ENCODE results near the gene PAN3. TPM values are rescaled to one million over a fixed set of nuclear protein-coding genes. Genes with fewer than 3 reads are reported as not detected.

PAN3 gene
- total and polyA plus RNA-seq, 2 of the 8 experiments (the other 6 are each of a cell fraction or from before 2014, with no cell fraction given) = 12.7 to 39.3 TPM

DNA sequence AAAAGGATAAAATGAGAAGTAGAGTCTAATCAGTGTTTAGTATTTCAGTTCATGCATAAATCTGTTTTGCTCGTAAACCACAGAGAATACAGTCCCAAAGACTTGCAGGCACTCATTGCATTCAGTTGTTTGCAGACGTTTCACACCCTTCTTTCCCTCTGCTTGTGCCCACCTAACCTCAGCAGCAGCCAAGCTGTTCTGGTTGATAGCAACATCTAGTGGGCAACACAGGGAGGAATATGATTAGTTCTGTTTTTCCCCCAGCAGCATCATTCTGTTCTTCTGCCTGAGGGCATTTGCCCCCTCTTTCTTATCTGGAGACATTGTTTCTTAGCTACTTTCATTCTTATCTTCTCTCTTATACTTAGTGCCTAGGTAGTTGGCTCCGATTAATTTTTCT lies 135.6 kb downstream of the PAN3 start:
- no peak overlapping the region for H3K4me3 ChIP-seq (ENCODE audit: extremely low read depth in 1 of 4, insufficient read depth in 2 of 4, low read depth in 3 of 4, low read length in 4 of 4)
- TF ChIP-seq RAD21 (IDR thresholded peaks at IDR 0.05 in 1 of 2, conservative IDR thresholded peaks at IDR 0.05 in 1 of 2; ENCODE audit: low read depth in 2 of 2, low read length in 2 of 2) (peak; percentile 73 to 80), JUN (IDR thresholded peaks at IDR 0.05; ENCODE audit: low read depth, low read length) (no peak), TEAD4 (IDR thresholded peaks at IDR 0.05; ENCODE audit: low read depth, low read length) (no peak)
- TF ChIP-seq, protein P1, sequence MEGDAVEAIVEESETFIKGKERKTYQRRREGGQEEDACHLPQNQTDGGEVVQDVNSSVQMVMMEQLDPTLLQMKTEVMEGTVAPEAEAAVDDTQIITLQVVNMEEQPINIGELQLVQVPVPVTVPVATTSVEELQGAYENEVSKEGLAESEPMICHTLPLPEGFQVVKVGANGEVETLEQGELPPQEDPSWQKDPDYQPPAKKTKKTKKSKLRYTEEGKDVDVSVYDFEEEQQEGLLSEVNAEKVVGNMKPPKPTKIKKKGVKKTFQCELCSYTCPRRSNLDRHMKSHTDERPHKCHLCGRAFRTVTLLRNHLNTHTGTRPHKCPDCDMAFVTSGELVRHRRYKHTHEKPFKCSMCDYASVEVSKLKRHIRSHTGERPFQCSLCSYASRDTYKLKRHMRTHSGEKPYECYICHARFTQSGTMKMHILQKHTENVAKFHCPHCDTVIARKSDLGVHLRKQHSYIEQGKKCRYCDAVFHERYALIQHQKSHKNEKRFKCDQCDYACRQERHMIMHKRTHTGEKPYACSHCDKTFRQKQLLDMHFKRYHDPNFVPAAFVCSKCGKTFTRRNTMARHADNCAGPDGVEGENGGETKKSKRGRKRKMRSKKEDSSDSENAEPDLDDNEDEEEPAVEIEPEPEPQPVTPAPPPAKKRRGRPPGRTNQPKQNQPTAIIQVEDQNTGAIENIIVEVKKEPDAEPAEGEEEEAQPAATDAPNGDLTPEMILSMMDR (IDR thresholded peaks at IDR 0.05; ENCODE audit: control extremely low read depth in 1 of 3, insufficient read depth in 1 of 3, low read depth in 1 of 3, low read length in 3 of 3) = peak; percentile 17 to 54 (median 30); a peak in 3 of 4 replicates
- H2BK120ac ChIP-seq (replicated peaks; ENCODE audit: low read depth, low read length) = no peak overlapping the region
- CTCF ChIA-PET (ENCODE audit: partially characterized antibody) = interaction anchor here (1.1 kb wide), 1 partner anchor 206 kb away, joined by 3 read pairs; no protein-coding TSS in a partner anchor
- H3K27me3 ChIP-seq (replicated peaks in 1 of 4; ENCODE audit: control insufficient read depth in 3 of 4, extremely low read depth in 1 of 4, insufficient read depth in 3 of 4, low read length in 3 of 4) = no peaks in the 10 kb centered on the region
- H3K79me1 ChIP-seq (ENCODE audit: low read depth, low read length) = no peaks in the 10 kb centered on the region
- no peaks in the 10 kb centered on the region for H3K23me2 ChIP-seq (ENCODE audit: low read depth, low read length)
- H3K18ac ChIP-seq (ENCODE audit: extremely low read depth, low read length) = no peak overlapping the region
- peaks cover 0 to 20% (median 7%) of the 10 kb centered on the region in 4 experiments; a peak in 4 of 8 replicates for H3K36me3 ChIP-seq (ENCODE audit: control insufficient read depth in 2 of 4, insufficient read depth in 4 of 4, low read length in 3 of 4)
- H4K5ac ChIP-seq (ENCODE audit: insufficient read length, low read depth, low read length) = no peak overlapping the region
- H2BK5ac ChIP-seq (ENCODE audit: low read depth, low read length) = no peak overlapping the region
- no peaks in the 10 kb centered on the region for H4K20me1 ChIP-seq (replicated peaks in 1 of 2; ENCODE audit: control insufficient read depth in 1 of 2, insufficient read depth in 2 of 2, low read length in 2 of 2)
- no peak overlapping the region for H2AK5ac ChIP-seq (ENCODE audit: low read depth, low read length)
- H4K91ac ChIP-seq (replicated peaks; ENCODE audit: insufficient read length, low read length) = no peak overlapping the region
- no peak overlapping the region for H3K14ac ChIP-seq (ENCODE audit: insufficient read length)
- no peak overlapping the region for H2AFZ ChIP-seq (ENCODE audit: low read length)
- no peak overlapping the region for H3K4ac ChIP-seq (replicated peaks; ENCODE audit: insufficient read length, low read depth, low read length)
- H3K27ac ChIP-seq (ENCODE audit: low read depth, low read length) = no peak overlapping the region
- H2BK12ac ChIP-seq (ENCODE audit: low read depth, low read length) = no peak overlapping the region
- FAIRE-seq (peak; percentile 78), DNase-seq (ENCODE audit: low read depth in 1 of 2, low spot score in 2 of 2) (no peak)
- no peak overlapping the region for H3K23ac ChIP-seq (ENCODE audit: insufficient read length)
- no peak overlapping the region for H3K9ac ChIP-seq (replicated peaks in 1 of 4; ENCODE audit: extremely low read depth in 1 of 4, low read depth in 3 of 4, low read length in 3 of 4)
- H3K4me1 ChIP-seq (replicated peaks in 1 of 4; ENCODE audit: control insufficient read depth in 3 of 4, insufficient read depth in 4 of 4, low read length in 3 of 4) = no peaks in the 10 kb centered on the region
- no peak overlapping the region for H4K8ac ChIP-seq (ENCODE audit: extremely low read depth, insufficient read depth, low read length)
- H3K9me3 ChIP-seq (ENCODE audit: insufficient read depth in 2 of 2, low read depth in 1 of 2, low read length in 1 of 2) = no peaks in the 10 kb centered on the region
- no peak overlapping the region for H2BK20ac ChIP-seq (ENCODE audit: low read length)
- WGBS, 2 experiments (ENCODE audit: extremely low coverage in 1 of 2, insufficient coverage in 1 of 2, insufficient read length in 1 of 2, insufficient replicate concordance in 2 of 2, low coverage in 1 of 2, low lambda C conversion rate in 2 of 2, missing lambda C conversion rate in 1 of 2) = 82% methylated on average over 3 of the region's 3 CpGs; no CpG with 5 or more reads in 1 of the 2 experiments
- H3K79me2 ChIP-seq (ENCODE audit: control insufficient read depth in 1 of 2, insufficient read depth in 2 of 2, low read length in 2 of 2) = no peaks in the 10 kb centered on the region
- H3K56ac ChIP-seq (replicated peaks; ENCODE audit: insufficient read length, low read depth, low read length) = no peak overlapping the region
- POLR2A ChIA-PET (ENCODE audit: partially characterized antibody) = no interaction called here
- no peak overlapping the region for H2BK15ac ChIP-seq (ENCODE audit: low read length)
- no peak overlapping the region for H3K4me2 ChIP-seq (ENCODE audit: insufficient read depth in 1 of 2, low read depth in 2 of 2, low read length in 2 of 2)
